Measurements from ENCODE around the gene HYAL1. TPM values are rescaled to one million over a fixed set of nuclear protein-coding genes. Genes with fewer than 3 reads are reported as not detected.
A peak's percentile ranks its signal among the peaks of the same experiment; 100 is the strongest.
"Not testable (repeated sequence)": the region's sequence is repeated elsewhere in the genome, so short reads cannot be mapped to it uniquely, and the experiment has no call there.

The HYAL1 gene
- total RNA-seq, 1 donor from 2014 or later: 0.83 TPM

DNA sequence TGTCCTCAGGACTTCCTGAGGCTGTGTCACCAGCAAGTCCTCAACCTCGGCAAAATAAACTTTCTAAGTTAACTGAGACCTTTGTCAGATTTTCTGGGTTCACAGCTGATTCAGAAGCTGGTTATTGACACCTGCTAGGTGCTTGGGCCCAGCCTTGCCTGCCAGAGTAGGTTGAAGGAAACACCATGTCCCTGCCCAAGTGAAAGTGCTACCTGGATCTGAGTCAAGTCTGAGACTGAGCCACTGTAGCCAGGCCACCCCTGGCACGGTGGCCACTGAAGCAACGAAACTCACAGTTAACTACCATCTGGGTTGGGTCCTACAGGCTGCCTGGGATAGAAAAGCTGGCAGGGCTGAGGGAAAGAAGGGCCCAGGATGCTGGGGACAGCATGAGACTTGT, 11.0 kb upstream of the HYAL1 start:
- Mint-ChIP-seq H3K4me3 (ENCODE audit: unreplicated experiment) (no peak overlapping the region), H3K4me1 (ENCODE audit: unreplicated experiment) (peaks cover 10% of the 10 kb centered on the region), H3K36me3 (ENCODE audit: unreplicated experiment) (peaks cover 7% of the 10 kb centered on the region), H3K9me3 (ENCODE audit: unreplicated experiment) (no peaks in the 10 kb centered on the region), H3K27ac (ENCODE audit: unreplicated experiment) (no peak overlapping the region), H3K27me3 (ENCODE audit: unreplicated experiment) (no peaks in the 10 kb centered on the region)
- TF ChIP-seq, protein P1, sequence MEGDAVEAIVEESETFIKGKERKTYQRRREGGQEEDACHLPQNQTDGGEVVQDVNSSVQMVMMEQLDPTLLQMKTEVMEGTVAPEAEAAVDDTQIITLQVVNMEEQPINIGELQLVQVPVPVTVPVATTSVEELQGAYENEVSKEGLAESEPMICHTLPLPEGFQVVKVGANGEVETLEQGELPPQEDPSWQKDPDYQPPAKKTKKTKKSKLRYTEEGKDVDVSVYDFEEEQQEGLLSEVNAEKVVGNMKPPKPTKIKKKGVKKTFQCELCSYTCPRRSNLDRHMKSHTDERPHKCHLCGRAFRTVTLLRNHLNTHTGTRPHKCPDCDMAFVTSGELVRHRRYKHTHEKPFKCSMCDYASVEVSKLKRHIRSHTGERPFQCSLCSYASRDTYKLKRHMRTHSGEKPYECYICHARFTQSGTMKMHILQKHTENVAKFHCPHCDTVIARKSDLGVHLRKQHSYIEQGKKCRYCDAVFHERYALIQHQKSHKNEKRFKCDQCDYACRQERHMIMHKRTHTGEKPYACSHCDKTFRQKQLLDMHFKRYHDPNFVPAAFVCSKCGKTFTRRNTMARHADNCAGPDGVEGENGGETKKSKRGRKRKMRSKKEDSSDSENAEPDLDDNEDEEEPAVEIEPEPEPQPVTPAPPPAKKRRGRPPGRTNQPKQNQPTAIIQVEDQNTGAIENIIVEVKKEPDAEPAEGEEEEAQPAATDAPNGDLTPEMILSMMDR (IDR thresholded peaks at IDR 0.05): no peak
- no peak for DNase-seq (ENCODE audit: extremely low spot score, unreplicated experiment)

DNA sequence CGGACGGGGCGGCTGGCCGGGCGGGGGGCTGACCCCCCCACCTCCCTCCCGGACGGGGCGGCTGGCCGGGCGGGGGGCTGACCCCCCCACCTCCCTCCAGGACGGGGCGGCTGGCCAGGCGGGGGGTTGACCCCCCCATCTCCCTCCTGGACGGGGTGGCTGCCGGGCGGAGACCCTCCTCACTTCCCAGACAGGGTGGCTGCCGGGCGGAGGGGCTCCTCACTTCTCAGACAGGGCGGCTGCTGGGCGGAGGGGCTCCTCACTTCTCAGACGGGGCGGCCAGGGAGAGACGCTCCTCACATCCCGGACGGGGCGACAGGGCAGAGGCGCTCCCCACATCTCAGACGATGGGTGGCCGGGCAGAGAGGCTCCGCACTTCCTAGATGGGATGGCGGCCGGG, 8.7 kb upstream of the HYAL1 start:
- not testable (repeated sequence) for H3K4me3 Mint-ChIP-seq (ENCODE audit: unreplicated experiment); H3K9me3 Mint-ChIP-seq (ENCODE audit: unreplicated experiment); H3K27ac Mint-ChIP-seq (ENCODE audit: unreplicated experiment)

DNA sequence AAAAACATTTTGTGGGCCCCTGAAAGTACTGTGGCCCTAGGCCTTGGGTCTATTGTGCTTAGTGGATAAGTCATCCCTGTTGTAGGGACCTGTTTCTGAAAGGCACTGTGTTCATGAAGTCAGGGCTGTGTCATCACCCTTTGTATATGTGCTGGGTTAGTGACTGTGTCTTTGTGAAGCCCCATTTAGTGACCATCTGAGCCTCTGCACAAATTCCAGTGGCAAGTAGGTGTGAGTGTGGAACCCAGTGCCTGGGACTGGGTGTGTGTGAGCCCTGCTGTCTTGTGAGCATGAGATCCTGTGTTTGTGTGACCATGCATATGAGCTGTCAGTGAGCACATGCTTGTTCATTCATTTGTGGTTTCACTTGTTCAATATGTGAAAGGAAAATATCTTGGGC, 1.2 kb upstream of the HYAL1 start:
- Mint-ChIP-seq H3K4me3 (ENCODE audit: unreplicated experiment) (no peak overlapping the region), H3K9me3 (ENCODE audit: unreplicated experiment) (no peaks in the 10 kb centered on the region), H3K27me3 (ENCODE audit: unreplicated experiment) (no peaks in the 10 kb centered on the region), H3K36me3 (ENCODE audit: unreplicated experiment) (no peaks in the 10 kb centered on the region), H3K27ac (ENCODE audit: unreplicated experiment) (no peak overlapping the region), H3K4me1 (ENCODE audit: unreplicated experiment) (peaks cover 14% of the 10 kb centered on the region)
- no peak for DNase-seq (ENCODE audit: extremely low spot score, unreplicated experiment)
- TF ChIP-seq, protein P1 (IDR thresholded peaks at IDR 0.05): no peak

More for the DNA sequence above, 8.7 kb upstream of the HYAL1 start:
- H3K36me3 Mint-ChIP-seq (ENCODE audit: unreplicated experiment); H3K4me1 Mint-ChIP-seq (ENCODE audit: unreplicated experiment); H3K27me3 Mint-ChIP-seq (ENCODE audit: unreplicated experiment); DNase-seq (ENCODE audit: extremely low spot score, unreplicated experiment): not testable (repeated sequence)

DNA sequence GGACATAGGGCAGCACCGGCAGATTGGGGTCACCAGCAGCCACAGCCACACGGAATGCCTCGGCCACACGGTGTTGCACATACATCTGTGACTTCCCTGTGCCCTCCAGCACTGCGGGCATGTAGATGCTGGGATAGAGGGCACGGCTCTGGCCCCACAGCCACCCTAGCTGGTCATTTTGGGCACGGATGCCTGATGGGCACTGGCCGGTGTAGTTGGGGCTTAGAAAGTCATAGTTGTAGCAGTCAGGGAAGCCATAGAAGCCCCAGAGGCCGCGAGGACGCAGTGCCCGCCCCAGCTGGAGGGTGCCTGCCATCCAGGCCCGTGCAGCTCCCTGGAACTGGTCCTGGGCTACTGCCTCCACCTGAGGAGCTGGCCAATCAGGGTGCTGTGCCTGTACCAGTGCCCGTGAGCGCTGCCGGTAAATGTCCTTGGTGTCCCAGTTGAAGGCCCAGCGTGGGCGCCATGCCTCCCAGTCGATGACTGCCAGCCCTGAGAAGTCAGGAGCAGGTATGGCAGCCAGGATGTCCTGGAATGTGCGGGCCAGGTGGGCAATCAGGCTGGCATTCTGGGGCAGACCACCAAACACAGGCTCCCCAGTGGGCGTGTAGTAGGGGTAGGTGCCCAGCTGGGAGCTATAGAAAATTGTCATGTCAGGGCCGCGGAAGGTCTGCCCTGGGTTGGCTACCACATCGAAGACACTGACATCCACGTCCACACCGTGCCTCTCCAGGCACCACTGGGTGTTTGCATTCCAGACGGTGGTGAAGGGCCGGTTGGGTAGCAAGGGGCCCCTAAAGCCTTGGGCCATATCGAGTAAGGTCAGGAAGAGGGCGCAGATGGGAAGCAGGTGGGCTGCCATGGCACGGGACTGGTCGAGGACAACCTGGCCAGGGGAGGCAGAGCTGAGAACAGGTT, 1.0 kb downstream of the HYAL1 start:
- H3K27me3 Mint-ChIP-seq (ENCODE audit: unreplicated experiment): no peaks in the 10 kb centered on the region
- no peak for DNase-seq (ENCODE audit: extremely low spot score, unreplicated experiment)
- no peak overlapping the region for H3K27ac Mint-ChIP-seq (ENCODE audit: unreplicated experiment)
- H3K4me1 Mint-ChIP-seq (ENCODE audit: unreplicated experiment): peaks cover 22% of the 10 kb centered on the region
- H3K4me3 Mint-ChIP-seq (ENCODE audit: unreplicated experiment): no peak overlapping the region
- TF ChIP-seq, protein P1 (IDR thresholded peaks at IDR 0.05): no peak
- no peaks in the 10 kb centered on the region for H3K9me3 Mint-ChIP-seq (ENCODE audit: unreplicated experiment)
- no peaks in the 10 kb centered on the region for H3K36me3 Mint-ChIP-seq (ENCODE audit: unreplicated experiment)

DNA sequence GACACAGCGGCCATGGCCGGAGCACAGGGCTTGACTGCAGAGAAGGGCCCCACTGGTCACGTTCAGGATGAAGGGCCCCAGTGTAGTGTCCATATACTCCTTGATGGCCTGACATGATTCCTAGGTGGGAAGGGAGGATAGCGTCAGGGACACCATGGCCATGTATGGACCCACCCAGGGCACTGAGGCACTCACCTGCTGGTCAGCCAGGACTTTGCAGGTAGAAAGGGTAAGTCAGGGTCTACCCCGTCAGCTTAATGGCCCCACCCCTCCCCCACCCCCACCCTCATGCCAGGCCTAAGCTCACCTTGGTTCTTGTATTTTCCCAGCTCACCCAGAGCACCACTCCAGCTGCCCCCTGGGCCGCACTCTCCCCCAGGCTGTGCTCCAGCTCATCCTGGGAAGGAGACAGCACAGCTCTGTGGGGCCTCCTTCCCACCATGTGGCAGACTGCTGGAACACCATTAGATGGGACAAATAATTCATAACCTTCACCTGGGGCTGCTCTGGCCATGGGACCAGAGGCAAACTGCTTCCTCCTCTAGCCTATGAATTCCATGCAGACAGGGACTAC, 2.6 kb downstream of the HYAL1 start:
- TF ChIP-seq, protein P1 (IDR thresholded peaks at IDR 0.05): no peak
- H3K27me3 Mint-ChIP-seq (ENCODE audit: unreplicated experiment): no peaks in the 10 kb centered on the region
- DNase-seq (ENCODE audit: extremely low spot score, unreplicated experiment): no peak
- no peaks in the 10 kb centered on the region for H3K36me3 Mint-ChIP-seq (ENCODE audit: unreplicated experiment)
- H3K4me3 Mint-ChIP-seq (ENCODE audit: unreplicated experiment): peak overlapping the region; percentile 97
- no peaks in the 10 kb centered on the region for H3K9me3 Mint-ChIP-seq (ENCODE audit: unreplicated experiment)
- peaks cover 22% of the 10 kb centered on the region for H3K4me1 Mint-ChIP-seq (ENCODE audit: unreplicated experiment)
- peak overlapping the region; percentile 98 for H3K27ac Mint-ChIP-seq (ENCODE audit: unreplicated experiment)

Data from osteocyte (in vitro differentiated cells).